ENCODE measurements around the gene MAP1B.

MAP1B gene

GRCh38 chr5:72231991-72232703 lies 124.9 kb downstream of the MAP1B start:
- no peak for DNase-seq

DNA sequence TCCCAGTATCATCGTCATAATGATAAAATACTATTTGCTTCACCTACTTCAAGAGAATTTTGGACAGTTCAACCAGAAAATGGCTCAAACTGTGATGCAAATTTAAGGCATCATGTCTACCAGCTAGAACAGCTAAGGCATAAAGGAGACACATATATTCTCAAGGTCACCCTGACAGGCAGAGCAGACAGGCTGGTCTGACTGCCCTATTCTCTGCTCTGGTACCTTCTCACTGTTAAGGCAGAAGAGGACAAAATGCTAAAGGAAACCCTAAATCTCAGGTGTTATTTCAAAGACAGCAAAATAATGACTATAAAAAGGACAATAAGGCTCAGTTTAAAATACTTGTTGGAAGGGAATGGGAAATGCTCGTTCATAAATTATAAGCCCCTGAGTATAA lies 125.6 kb downstream of the MAP1B start:
- no peak for DNase-seq

DNA sequence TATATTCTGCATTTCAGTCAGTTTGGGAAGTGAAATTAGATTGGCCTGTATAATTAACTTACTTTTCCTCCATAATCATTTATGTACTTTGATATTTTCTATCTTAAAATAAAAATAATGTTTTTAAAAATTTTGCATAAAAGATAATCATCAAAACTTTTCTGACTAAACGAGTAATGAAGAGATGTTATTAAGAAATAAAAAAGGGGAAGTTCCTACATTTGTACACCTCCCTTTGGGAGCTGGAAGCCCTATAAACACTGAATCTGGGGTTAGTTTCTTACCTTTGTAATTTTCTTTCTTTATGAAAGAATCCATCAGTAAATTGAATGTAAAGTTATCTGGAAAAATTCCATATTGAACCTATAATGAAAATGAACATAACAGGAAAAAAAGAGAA lies 126.6 kb downstream of the MAP1B start:
- no peak for DNase-seq

DNA sequence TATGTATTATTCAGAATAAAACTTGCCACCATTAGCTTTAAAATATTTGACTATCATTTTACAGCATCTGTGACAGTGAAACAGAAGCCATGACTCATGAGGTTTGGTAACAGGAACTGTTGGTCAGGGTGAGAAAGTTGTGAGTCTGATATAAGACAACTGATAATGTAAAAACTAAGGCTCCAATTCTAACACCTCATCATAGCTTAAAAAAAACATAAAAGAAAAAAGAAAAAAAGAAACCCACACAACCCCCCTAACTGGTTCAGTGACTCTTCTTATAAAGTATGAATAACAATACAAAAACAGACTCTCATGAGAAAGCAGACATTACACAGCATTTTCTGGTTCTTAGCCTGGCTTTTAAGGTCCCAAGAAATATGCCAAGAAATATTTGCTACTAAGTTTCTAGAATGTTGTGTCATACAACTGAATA lies 127.0 kb downstream of the MAP1B start:
- no peak for DNase-seq

GRCh38 chr5:72234868-72235267 lies 127.6 kb downstream of the MAP1B start:
- no peak for DNase-seq

DNA sequence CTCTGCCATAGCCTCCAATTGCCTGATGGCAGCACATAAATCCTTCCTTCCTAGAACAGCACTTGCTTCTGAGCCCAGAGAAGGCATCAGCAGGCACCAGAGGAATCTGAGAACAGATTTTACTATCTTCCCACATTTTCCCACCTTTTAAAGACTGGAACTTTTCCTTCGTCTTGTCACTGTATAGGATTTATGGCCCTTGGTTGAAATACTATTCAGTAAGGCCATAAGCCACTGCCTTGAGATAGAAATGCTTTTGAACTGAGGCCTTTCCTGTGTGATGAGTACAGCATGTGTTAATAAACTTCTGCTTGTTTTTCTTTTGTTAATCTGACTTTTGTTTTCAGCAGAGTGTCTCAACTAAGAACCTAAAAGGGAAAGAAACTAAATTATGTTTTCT lies 128.4 kb downstream of the MAP1B start:
- DNase-seq: no peak

- no peak for DNase-seq
Measured at GRCh38 chr5:72237415-72237814, 130.1 kb downstream of the MAP1B start.

GRCh38 chr5:72237879-72238278 lies 130.6 kb downstream of the MAP1B start:
- DNase-seq: no peak

DNA sequence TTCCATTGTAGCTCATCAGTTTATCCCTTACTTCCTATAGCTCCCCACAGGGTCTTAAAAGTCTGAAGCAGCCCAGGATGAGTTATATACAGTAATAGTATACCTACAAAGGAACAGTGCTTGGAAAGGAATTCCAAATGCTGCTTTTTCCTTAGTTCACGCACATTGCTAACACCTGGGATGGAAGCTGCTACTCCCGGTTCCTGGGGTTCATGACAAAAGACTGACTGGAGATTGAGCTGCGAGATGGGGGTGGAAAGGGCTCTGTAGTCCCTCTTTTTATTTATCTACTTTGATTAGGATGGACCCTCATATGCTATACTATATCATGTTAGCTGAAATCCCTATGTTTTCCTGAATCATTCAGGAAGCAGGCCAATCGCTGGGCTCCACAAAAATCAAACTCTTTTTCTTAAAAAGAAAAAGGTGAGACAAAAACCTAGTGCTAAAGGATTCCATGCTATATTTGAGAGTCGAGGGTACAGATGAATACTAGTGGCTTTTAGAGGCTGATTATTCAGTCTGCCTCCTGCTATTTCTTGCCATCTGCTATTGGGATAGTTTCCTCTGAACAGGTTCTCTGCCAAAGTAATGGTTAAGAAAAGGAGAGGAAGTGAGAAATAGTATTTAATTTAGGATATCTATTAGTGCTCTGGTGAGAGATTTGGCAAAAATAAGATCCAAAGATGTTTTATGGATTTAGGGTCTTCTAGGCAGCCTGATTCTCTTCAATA lies 131.6 kb downstream of the MAP1B start:
- no peak for DNase-seq

- DNase-seq: no peak
Measured at GRCh38 chr5:72241346-72242003, 134.2 kb downstream of the MAP1B start.

DNA sequence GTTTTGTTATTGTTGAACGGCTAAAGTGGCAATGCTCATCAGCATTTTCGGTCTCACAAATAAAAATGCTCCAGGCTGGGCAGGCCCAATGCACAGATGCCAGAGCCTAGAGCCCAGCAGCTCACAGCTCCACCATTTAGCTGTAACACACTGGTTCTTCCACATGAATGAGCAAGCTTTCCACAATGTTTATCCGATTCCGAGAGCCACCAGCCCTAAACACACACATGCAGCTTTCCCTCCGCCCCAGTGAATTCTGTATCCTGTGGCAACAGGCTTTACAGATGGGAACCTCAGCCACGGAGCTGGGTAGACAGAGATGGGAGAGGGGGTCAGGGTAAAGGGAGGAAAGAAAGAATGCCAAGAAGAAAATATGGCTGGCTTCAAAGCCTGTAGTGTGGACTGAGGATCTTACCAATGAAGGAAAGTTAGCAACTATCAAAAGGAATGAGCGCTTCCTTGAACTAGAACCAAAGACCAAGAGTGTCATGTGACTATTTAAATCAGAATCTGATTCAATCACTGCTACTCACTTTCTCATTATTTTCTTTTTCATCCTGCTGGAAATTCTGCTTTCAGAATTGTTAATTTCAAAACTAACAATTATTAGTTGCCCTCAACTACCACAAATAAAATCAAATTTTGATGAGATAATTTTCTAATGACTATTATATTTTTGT lies 135.7 kb downstream of the MAP1B start:
- no peak for DNase-seq

DNA sequence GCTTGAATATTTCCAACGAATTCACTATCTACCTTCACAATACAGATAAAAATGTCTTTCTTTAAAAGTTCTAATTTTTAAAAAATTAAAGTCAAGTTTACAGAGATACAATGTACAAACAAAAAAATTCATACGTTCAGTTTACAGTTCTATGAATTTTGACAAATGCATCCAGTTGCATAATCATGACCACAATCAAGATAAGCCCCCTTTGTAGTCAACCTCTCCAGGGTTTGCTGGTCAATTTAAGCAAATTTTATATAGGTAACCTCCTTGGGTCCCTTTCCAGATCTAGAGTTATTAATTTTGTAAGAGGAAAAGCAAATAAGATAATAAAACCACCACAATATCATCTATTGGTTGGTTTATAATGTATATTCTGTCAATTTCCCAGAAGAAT lies 136.4 kb downstream of the MAP1B start:
- no peak for DNase-seq

DNA sequence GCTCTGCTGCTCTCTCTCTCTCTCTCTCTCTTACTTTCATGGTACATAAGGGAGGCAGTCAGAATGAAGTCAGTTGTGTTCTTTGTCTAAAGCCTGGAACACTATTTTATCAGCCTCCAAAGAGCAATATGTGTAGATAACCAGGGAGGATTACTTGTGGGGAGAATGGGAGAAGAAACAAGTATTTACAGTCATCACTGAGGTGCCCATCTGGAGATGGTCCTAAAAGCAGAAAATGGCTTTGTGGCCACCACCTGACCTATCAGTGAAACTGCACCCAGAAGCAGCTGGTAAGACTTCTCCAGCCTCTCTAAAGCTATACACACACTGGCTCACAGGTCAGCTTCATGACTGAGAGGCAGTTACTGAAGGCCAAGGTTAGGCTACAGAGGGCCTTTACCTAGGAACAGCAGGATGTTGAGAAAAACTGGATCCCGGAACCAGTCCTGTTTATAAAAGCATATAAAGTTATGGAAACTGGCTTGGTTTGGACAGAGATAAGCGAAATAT lies 137.6 kb downstream of the MAP1B start:
- no peak for DNase-seq

- DNase-seq: no peak
Measured at GRCh38 chr5:72245546-72245945, 138.3 kb downstream of the MAP1B start.

GRCh38 chr5:72245951-72246532 lies 138.8 kb downstream of the MAP1B start:
- DNase-seq: no peak

DNA sequence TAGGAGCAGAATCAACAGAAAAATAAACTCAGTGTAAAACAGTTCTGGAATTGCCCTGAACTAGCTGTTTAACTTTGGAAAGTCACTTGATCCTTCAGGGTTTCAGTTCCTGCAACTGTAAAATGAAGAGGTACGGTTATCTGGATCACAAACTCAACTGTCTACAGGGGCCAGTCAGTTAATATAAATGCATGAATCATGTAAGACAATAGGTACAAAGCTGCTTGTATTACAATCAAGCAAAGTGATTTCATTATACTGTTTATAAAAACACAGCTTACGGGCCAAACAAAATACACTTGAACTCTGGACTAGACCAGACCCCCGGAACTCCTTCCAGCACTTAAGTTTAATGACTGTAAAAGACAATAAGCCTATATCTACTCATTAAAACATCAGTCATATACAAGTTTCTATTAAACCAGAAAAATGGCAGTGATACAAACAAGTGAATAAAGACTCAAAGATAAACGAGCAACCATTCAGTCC lies 139.7 kb downstream of the MAP1B start:
- DNase-seq: no peak

- no peak for DNase-seq
Measured at GRCh38 chr5:72248410-72248981, 141.2 kb downstream of the MAP1B start.

DNA sequence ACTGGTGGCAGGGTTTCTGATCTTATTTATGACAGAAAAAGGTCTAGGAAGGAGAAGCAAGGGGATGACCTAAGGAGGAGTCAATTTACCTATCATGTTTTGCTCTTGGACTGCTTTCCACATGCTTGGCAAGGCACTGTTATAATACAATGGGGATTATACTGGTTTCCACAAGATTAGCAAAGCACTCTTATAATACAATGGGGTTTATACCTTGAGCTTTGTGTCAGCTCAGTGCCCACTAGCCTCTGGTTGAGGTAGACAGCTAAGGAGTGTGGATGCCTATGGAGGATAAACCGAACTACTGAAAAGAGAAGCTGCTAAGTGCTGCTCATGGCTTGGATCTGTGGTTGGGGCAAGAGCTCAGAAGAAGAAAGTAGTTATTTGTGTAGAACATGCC lies 144.1 kb downstream of the MAP1B start:
- DNase-seq: no peak

GRCh38 chr5:72252008-72252407 lies 144.7 kb downstream of the MAP1B start:
- no peak for DNase-seq

DNA sequence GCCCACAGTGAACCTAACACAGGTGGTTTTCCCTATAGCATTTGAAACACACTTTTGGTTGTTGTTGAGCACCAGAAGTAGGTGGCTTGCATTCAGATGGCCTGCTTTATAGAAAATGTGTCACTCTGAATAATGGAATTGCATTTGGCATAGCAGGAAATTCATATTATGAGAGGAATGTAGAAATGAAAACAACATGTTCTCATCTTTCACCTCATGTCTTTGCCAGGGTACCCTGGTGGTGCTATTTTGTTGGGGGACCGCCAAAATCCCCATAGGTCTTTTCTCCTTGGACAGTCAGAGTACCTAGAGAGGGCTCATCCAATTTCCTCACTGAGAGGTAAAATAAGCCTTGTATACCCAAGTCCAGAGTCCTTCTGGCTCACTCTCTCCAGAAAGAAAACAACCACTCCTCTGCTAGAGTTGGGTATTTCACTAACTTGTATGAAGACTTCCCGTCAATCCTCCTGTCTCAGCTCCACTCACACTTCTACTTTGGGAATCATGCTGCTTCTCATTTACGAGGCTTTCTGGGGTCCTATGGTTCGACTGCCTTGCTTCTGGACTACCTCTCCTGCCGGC lies 145.4 kb downstream of the MAP1B start:
- DNase-seq: no peak

GRCh38 chr5:72255237-72255636 lies 148.0 kb downstream of the MAP1B start:
- no peak for DNase-seq

DNA sequence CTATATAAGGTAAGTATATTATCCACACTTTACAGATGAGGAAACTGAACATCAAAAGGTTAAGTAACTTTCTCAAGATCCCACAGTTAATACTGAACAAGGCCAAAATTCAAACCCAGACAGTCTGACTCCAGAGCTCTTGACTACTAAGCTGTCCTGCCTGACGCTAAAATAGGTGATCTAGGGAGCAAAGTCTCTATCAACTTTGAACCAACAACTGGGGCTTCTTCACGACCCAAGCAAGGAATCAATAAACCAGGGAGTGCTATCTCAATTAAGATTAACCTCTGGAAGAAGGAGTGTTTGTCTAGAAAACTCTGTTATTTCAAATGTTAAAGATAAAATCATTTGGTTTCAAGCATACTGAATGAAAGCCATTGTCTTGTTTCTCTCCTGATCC lies 148.4 kb downstream of the MAP1B start:
- DNase-seq: no peak

All from NCI-H1417 treated with DMSO at 0.1 percent for 48 hours (cell line).